ENCODE data around the gene PIGN.

Gene PIGN

GRCh38 chr18:62023536-62023935 lies 163.3 kb downstream of the PIGN start:
- in situ Hi-C loops (cut with MboI; ENCODE audit: low sequenced_read_pairs): no loop called here

DNA sequence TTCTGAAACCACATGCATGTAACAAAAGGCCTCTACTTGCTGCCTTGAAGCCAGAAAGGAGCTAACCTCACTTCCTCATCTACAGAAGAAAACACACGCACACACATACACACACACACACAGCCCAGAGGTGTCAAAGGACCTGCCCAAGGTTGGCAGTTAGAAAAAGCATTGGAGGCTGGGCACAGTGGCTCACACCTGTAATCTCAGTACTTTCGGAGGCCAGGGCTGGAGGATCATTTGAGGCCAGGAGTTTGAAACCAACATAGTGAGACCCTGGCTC lies 168.2 kb downstream of the PIGN start:
- in situ Hi-C loops (cut with MboI; ENCODE audit: low sequenced_read_pairs): no loop called here

DNA sequence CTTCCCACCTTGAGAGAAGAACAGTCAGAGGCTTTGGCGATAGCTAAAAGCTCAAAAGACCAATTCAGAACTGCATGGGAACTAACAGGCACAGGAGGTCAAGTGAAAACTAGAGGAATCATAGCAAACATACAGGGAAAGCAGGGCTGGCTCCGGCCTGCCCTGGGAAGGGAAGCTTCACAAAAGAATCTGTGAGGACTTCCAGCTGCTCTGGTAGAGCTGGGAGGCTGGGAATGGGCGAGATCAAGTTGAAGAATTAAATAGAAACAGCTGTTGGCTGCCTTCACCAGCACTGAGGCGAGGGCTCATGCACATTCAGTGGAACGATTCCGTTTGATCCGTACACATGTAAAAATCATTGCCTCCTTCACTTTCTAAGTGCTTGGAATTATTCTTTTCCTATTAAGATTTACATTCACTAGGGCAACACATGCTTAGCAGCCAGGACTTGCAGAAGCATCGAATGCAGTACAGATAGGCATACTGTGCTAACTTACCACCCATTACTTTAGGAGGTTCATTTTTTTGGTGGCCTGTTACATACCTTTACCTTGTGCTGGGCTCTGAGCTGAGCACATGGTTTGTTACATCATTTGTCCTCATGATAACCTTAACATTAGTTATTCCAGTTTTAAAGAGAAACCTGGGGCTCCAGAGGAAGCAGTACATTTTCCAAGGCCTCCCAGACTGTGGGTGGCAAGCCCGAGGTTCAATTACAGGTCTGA lies 168.7 kb downstream of the PIGN start:
- in situ Hi-C loops (cut with MboI; ENCODE audit: low sequenced_read_pairs): no loop called here

- in situ Hi-C loops (cut with MboI; ENCODE audit: low sequenced_read_pairs): no loop called here
These were observed 169.2 kb downstream of the PIGN start for GRCh38 chr18:62017618-62018017.

GRCh38 chr18:62011416-62011815 lies 175.4 kb downstream of the PIGN start:
- in situ Hi-C loops (cut with MboI; ENCODE audit: low sequenced_read_pairs): no loop called here

- in situ Hi-C loops (cut with MboI; ENCODE audit: low sequenced_read_pairs): no loop called here
These were observed 177.3 kb downstream of the PIGN start for GRCh38 chr18:62009521-62009920.

- in situ Hi-C loops (cut with MboI; ENCODE audit: low sequenced_read_pairs): no loop called here
These were observed 185.5 kb downstream of the PIGN start for GRCh38 chr18:62001396-62001795.

DNA sequence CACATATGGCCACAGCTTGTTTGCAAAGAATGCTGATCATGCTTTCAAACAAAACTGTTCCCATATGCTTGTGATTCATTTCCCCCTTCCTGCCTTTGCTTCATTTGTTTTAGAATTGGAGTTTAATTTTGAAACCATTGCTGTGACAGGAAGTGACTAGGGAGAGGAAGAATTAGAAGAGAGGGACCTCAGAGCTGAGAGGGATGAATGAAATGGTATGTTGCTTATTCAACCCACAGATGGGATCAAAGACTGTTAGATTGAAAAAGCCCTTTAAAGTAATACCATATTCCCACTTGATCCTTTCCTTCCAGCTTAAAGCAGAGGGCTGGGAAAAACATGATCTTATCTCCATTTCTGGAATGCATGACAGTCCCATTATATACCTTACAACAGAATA lies 187.9 kb downstream of the PIGN start:
- in situ Hi-C loops (cut with MboI; ENCODE audit: low sequenced_read_pairs): no loop called here

DNA sequence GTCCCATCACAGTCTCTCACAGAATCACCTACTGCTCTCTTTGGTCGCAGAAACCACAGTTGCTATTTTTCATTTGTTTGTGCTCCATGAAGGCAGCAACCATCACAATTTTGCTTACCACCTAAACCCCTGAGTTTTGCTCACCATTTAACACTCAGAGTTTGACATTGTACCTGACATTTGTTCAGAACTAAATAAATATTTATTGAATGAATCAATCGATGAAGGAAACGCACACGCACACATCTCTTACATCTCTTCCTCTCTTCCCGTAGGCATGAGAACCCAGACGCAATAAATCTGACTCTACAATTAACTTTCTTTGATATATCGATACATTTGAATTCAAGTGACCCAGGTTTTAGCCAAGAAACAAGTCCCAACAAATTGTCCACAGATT lies 188.5 kb downstream of the PIGN start:
- in situ Hi-C loops (cut with MboI; ENCODE audit: low sequenced_read_pairs): no loop called here

- in situ Hi-C loops (cut with MboI; ENCODE audit: low sequenced_read_pairs): no loop called here
These were observed 191.2 kb downstream of the PIGN start for GRCh38 chr18:61995618-61996017.

DNA sequence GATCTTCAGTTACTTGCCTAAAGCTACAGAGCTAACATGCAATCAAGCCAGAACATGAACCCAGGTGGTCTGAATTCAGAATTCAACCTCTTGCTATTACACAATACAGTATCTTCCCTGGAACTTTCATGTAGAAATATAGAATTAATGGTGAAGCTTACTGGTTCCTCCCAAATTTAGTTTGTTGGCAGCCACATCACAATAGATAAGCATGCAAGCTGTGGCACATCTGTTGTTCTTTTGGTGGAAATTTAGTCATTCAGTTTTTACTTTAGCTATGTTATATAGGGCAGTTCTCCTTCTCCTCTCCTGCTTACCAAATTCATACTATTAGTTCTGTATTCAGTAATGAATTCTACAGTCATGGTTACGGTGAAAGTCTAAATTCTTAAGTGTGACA lies 193.0 kb downstream of the PIGN start:
- in situ Hi-C loops (cut with MboI; ENCODE audit: low sequenced_read_pairs): no loop called here

DNA sequence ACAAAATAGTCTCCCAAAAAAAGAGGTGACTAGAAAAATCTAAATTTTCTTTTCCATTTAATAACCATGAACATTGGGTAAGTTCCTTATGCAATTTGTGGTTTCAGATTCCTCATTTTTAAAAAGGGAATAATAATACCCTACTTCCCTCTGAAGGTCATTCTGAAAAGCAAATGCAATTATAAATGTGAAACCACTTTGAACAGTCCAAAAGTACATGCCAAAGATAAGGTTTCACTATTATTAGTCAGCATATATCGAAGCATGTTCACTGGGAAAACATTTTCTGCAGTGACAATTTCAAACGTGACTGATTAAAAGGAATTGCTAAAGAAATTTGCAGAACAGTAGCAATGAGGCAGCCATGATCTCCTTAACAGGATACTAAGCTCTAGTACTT lies 193.9 kb downstream of the PIGN start:
- in situ Hi-C loops (cut with MboI; ENCODE audit: low sequenced_read_pairs): no loop called here

DNA sequence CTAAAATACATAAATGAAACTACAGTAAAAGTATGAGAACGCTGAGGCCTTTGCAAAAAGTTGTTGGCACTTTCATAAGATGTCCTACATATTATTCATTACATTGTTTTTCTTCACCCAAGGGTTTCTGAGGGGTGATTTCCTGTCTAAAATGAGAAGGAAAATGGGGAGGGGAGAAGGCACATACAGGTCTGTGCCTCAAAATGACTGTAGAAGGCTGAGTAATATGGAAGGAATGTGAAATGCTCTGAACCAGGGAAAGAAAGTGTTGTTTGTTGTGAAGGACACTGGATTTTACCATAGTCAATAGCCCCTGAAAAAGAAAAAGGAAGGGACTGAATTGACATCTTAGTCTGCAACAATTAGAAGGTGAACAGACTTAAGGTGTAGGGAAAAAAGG lies 194.6 kb downstream of the PIGN start:
- in situ Hi-C loops (cut with MboI; ENCODE audit: low sequenced_read_pairs): no loop called here

DNA sequence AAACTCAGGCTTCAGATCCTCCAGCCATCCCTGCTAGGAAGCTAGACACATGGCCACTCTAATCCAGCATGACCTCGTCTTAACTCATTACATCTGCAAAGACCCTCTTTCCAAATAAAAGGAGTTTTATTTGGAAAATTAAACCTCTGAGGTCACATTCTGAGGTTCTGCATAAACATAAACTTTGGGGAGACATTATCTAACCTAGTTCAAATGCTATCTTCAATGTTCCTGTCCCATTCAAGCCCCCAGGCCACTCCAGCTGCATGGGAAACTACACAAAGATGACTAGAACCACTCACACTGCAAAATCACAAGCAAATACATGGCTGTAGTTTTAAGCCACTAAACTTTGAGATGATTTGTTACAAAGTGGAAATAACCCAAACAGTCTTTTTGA lies 195.0 kb downstream of the PIGN start:
- in situ Hi-C loops (cut with MboI; ENCODE audit: low sequenced_read_pairs): no loop called here

- in situ Hi-C loops (cut with MboI; ENCODE audit: low sequenced_read_pairs): no loop called here
These were observed 195.7 kb downstream of the PIGN start for GRCh38 chr18:61991201-61991600.

Data from hTERT RPE-1 (cell line).